ENCODE data around the gene RAMAC. TPM values are rescaled to one million over a fixed set of nuclear protein-coding genes. Genes with fewer than 3 reads are reported as not detected.

RAMAC gene
- total RNA-seq, 1 donor from 2014 or later, result 27.3 TPM

DNA sequence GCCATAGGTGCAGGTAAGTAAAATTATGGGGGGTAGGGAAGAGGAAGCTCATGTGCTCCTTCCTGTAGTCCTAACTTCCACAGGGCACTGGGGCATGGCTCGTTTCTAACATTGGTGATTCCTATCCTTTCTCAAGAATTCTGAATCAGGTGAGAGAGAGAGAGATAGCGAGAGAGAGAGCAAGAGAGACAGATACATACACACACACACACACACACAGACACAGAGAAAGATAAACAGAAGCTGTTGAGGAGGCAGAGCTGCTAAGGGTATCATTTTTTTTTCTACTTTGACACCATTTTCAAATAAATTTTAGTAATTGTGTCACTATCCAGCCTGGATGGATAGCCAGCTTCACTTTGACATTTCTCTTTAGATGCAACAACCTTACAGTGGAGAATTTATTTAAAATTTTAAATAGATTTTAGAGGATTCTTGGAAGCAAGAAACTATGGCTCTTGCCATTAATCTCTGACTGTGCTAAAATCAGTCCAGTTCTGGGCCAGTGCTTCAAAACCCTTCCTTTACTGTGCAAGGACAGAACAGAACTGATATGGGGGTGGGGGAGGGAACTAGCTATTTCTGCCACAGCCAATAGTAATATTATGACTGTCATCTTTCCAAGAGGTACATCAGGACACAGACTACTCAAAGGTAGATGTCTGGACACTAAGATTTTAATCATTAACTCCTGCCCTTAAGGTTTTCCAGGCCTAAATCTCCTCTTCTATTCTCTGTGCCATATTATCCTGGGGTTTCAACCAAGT is 14.6 kb upstream of the RAMAC start:
- Mint-ChIP-seq H3K36me3 (ENCODE audit: low read depth) (no peaks in the 10 kb centered on the region), H3K4me1 (ENCODE audit: low read depth) (peaks cover 5% of the 10 kb centered on the region), H3K27me3 (ENCODE audit: insufficient read depth) (peaks cover 33% of the 10 kb centered on the region), H3K9me3 (no peaks in the 10 kb centered on the region), H3K27ac (no peak overlapping the region), H3K4me3 (no peak overlapping the region)
- DNase-seq (ENCODE audit: low spot score), result no peak
- intact Hi-C loops (cut with micrococcal nuclease), result no loop called here

DNA sequence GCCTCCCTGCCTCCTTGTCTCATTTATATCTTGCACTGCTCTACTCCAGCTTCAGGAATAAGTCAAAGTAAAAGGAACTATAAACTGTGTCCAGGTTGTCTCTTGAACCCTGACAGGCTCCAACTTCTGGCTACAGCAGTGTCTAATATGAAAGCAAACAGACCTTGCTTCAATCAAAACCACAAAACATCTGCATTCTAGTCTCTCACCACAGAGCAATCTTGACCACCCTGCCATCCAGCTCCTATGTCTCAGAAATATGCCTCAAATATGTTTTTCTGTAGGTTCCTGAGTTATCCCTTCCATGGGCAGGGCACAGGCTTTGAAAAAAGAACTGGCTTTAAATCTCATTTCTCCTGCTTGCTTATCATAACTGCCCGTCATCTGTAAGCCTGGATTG is 13.0 kb upstream of the RAMAC start:
- no peaks in the 10 kb centered on the region for H3K9me3 Mint-ChIP-seq
- peaks cover 34% of the 10 kb centered on the region for H3K27me3 Mint-ChIP-seq (ENCODE audit: insufficient read depth)
- H3K4me1 Mint-ChIP-seq (ENCODE audit: low read depth), result no peaks in the 10 kb centered on the region
- H3K4me3 Mint-ChIP-seq, result no peak overlapping the region
- intact Hi-C loops (cut with micrococcal nuclease), result no loop called here
- DNase-seq (ENCODE audit: low spot score), result no peak
- H3K36me3 Mint-ChIP-seq (ENCODE audit: low read depth), result peaks cover 1% of the 10 kb centered on the region
- H3K27ac Mint-ChIP-seq, result no peak overlapping the region

DNA sequence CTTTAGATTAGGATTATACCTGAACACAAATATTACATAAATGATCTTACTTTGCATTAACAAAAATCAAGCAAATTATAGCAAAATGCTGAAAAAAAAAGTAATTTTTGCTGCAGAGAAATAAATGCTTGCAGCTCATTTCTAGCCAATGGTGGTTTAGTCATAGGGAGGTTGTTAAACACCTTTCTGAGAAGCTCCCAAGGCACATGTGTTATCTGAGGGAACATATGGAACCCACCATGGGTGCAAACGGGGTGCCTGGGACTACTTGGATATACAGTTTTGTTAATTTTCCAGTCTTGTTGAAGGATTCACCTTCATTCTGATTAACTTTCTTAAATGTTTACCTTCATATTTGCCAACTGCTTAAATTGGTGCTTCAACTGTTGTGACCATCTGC is 8.9 kb upstream of the RAMAC start:
- no peaks in the 10 kb centered on the region for H3K4me1 Mint-ChIP-seq (ENCODE audit: low read depth)
- H3K9me3 Mint-ChIP-seq, result no peaks in the 10 kb centered on the region
- H3K27ac Mint-ChIP-seq, result no peak overlapping the region
- DNase-seq (ENCODE audit: low spot score), result no peak
- H3K36me3 Mint-ChIP-seq (ENCODE audit: low read depth), result peaks cover 1% of the 10 kb centered on the region
- peaks cover 10% of the 10 kb centered on the region for H3K27me3 Mint-ChIP-seq (ENCODE audit: insufficient read depth)
- intact Hi-C loops (cut with micrococcal nuclease), result no loop called here
- no peak overlapping the region for H3K4me3 Mint-ChIP-seq

DNA sequence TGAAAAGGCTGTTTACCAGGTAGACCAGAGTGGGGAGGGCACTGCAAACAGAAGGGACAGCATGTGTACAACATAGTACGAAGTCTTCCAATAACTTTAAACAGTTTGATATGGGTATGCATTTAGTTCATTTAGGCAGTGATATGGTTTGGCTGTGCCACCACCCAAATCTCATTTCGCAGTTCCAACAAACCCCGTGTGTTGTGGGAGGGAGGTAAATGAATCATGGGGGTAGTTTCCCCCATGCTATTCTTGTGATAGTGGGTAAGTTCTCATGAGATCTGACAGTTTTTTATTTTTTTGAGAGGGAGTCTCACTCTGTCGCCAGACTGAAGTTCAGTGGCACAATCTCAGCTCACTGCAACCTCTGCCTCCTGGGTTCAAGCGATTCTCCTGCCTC is 7.6 kb upstream of the RAMAC start:
- peaks cover 1% of the 10 kb centered on the region for H3K36me3 Mint-ChIP-seq (ENCODE audit: low read depth)
- H3K27ac Mint-ChIP-seq, result no peak overlapping the region
- intact Hi-C loops (cut with micrococcal nuclease), result no loop called here
- no peak overlapping the region for H3K4me3 Mint-ChIP-seq
- H3K27me3 Mint-ChIP-seq (ENCODE audit: insufficient read depth), result peaks cover 7% of the 10 kb centered on the region
- no peaks in the 10 kb centered on the region for H3K9me3 Mint-ChIP-seq
- H3K4me1 Mint-ChIP-seq (ENCODE audit: low read depth), result no peaks in the 10 kb centered on the region
- no peak for DNase-seq (ENCODE audit: low spot score)

DNA sequence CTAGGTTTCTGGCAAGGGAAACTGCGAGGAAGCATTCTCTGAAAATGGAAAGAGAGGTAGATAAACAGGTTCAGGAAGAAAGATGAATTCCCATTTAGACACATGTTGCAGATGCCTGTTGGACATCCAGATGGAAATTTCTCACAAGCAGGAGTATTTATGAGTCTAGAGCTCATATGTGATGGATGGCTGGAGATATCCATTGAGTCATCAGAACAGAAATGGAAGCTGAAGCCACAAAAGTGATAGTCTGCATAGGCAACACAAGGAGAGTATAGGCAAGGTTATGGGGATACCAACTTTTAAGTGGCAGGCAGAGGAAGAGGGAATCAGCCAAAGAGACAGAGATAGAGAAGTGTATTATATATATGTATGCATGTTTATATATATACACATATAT is 6.3 kb upstream of the RAMAC start:
- H3K27ac Mint-ChIP-seq, result no peak overlapping the region
- peaks cover 2% of the 10 kb centered on the region for H3K27me3 Mint-ChIP-seq (ENCODE audit: insufficient read depth)
- DNase-seq (ENCODE audit: low spot score), result no peak
- no peaks in the 10 kb centered on the region for H3K9me3 Mint-ChIP-seq
- intact Hi-C loops (cut with micrococcal nuclease), result no loop called here
- H3K4me1 Mint-ChIP-seq (ENCODE audit: low read depth), result no peaks in the 10 kb centered on the region
- peaks cover 1% of the 10 kb centered on the region for H3K36me3 Mint-ChIP-seq (ENCODE audit: low read depth)
- H3K4me3 Mint-ChIP-seq, result no peak overlapping the region

DNA sequence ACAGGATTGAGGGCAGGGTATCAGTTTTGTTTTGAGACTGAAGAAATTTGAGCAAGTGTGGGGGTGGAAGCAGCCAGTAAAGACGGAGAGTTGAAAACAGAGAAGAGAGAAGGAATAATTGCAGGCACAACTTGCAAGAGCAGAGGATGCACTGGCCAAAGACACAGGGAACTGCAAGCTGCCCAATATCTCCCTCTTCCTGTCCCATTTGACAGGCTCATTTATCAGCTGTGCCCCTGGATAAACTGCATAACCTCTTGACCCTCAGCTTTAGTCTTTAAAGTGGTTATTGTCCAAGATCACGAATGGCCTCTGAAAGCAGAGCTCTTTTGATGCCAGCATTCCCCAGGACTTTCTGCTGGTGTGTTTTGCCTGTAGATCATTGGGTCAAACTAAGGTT is 5.0 kb upstream of the RAMAC start:
- peaks cover 11% of the 10 kb centered on the region for H3K4me1 Mint-ChIP-seq (ENCODE audit: low read depth)
- peaks cover 1% of the 10 kb centered on the region for H3K36me3 Mint-ChIP-seq (ENCODE audit: low read depth)
- H3K27ac Mint-ChIP-seq, result no peak overlapping the region
- intact Hi-C loops (cut with micrococcal nuclease), result no loop called here
- no peak for DNase-seq (ENCODE audit: low spot score)
- H3K9me3 Mint-ChIP-seq, result no peaks in the 10 kb centered on the region
- H3K27me3 Mint-ChIP-seq (ENCODE audit: insufficient read depth), result peaks cover 1% of the 10 kb centered on the region
- H3K4me3 Mint-ChIP-seq, result no peak overlapping the region

DNA sequence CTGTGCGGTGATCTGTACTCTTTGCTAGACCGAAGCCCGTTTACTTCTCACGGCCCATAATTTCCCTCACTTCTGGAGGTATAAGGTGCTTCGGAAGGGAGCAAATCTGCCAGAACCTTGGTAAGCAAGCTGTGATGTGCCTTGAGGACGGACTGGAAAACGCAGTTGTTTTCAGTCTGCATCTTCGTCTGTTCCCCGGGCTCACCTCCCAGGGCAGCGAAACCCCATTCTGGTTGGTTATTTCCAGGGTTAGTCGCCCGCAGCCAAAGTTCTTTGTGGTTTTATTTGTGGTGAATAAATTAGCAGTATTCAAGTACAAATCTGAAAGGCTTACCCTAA is 401 bp downstream of the RAMAC start:
- DNase-seq (ENCODE audit: low spot score), result no peak
- H3K4me3 Mint-ChIP-seq, result peak overlapping the region; percentile 98

DNA sequence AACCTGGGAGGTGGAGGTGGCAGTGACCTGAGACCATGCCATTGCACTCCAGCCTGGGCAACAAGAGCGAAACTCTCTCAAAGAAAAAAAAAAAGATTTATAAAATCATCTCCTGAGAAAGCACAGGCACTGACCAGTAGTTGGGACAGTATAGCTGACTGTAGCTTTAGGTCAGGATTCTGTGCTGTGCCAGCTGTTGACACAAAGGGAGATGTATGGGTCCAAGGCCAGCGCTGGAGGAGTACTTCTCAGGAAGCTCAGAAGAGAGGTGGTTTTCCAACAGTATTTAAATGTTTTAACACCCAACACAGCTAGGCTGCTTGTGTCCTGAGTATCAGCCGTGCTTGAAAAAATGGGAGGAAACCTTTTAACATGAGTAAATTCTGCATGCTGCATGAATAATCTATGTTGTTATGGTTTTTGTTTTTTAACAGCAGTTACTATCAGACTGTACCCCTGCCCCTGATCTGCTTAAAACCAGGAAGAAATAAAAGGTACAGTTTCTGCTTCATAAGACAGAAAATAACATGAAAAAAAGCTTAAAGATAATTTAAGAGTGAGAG is 6.5 kb downstream of the RAMAC start:
- Mint-ChIP-seq H3K4me3 (no peak overlapping the region), H3K9me3 (no peaks in the 10 kb centered on the region), H3K36me3 (ENCODE audit: low read depth) (peaks cover 26% of the 10 kb centered on the region), H3K27me3 (ENCODE audit: insufficient read depth) (no peaks in the 10 kb centered on the region), H3K27ac (no peak overlapping the region), H3K4me1 (ENCODE audit: low read depth) (peaks cover 11% of the 10 kb centered on the region)
- intact Hi-C loops (cut with micrococcal nuclease), result no loop called here
- no peak for DNase-seq (ENCODE audit: low spot score)

More for the DNA sequence above, 401 bp downstream of the RAMAC start:
- H3K27ac Mint-ChIP-seq, result peak overlapping the region; percentile 73
- no peaks in the 10 kb centered on the region for H3K9me3 Mint-ChIP-seq
- peaks cover 27% of the 10 kb centered on the region for H3K36me3 Mint-ChIP-seq (ENCODE audit: low read depth)
- no peaks in the 10 kb centered on the region for H3K27me3 Mint-ChIP-seq (ENCODE audit: insufficient read depth)
- intact Hi-C loops (cut with micrococcal nuclease), result loop anchor here (1.0 to 2.0 kb wide), 8 partner anchors 14 to 446 kb away; partner anchors contain the start of genes C15orf40 and RPS17
- peaks cover 25% of the 10 kb centered on the region for H3K4me1 Mint-ChIP-seq (ENCODE audit: low read depth)

DNA sequence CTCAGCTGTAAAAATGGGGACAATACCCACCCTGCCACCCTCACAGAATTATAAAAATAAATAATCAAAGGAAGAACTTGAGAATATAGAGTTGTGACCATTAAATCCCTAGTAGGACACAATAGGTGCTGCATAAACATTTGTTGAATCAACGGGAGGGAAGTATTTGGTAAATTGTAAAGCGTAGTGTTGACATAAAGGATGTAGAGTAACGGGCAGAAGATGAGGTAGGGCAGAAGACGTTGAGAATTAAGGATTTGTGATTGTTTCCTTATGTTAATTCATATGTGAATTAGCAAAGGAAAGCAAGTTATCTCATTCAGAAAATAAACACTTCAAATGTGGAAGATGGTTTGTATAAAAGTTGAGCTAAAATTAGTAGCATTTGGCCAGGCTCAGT is 7.1 kb downstream of the RAMAC start:
- Mint-ChIP-seq H3K4me3 (no peak overlapping the region), H3K36me3 (ENCODE audit: low read depth) (peaks cover 23% of the 10 kb centered on the region), H3K27ac (no peak overlapping the region), H3K9me3 (no peaks in the 10 kb centered on the region), H3K27me3 (ENCODE audit: insufficient read depth) (no peaks in the 10 kb centered on the region), H3K4me1 (ENCODE audit: low read depth) (peaks cover 11% of the 10 kb centered on the region)
- intact Hi-C loops (cut with micrococcal nuclease), result no loop called here
- no peak for DNase-seq (ENCODE audit: low spot score)

DNA sequence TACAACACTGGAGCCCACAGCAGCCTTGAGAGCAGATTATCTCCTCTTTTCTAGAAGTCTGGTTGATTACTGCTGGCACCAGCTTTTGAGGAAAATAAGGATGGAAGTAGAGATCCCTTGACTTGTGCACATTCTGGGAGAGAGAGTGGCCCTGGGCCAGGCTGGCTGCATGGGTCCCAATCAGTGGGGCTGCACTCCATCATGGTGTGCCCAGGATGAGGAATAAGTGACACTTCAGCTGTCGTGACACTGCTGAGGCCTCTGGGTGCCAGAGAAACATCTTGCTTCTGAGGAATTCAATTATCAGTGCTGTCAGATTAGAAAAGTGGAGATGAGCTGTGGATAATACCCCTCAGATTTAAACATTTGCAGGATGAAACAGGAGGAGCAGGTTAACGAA is 9.1 kb downstream of the RAMAC start:
- H3K9me3 Mint-ChIP-seq, result no peaks in the 10 kb centered on the region
- H3K4me3 Mint-ChIP-seq, result no peak overlapping the region
- H3K27me3 Mint-ChIP-seq (ENCODE audit: insufficient read depth), result no peaks in the 10 kb centered on the region
- DNase-seq (ENCODE audit: low spot score), result no peak
- intact Hi-C loops (cut with micrococcal nuclease), result no loop called here
- peaks cover 9% of the 10 kb centered on the region for H3K36me3 Mint-ChIP-seq (ENCODE audit: low read depth)
- H3K4me1 Mint-ChIP-seq (ENCODE audit: low read depth), result peaks cover 9% of the 10 kb centered on the region
- no peak overlapping the region for H3K27ac Mint-ChIP-seq

DNA sequence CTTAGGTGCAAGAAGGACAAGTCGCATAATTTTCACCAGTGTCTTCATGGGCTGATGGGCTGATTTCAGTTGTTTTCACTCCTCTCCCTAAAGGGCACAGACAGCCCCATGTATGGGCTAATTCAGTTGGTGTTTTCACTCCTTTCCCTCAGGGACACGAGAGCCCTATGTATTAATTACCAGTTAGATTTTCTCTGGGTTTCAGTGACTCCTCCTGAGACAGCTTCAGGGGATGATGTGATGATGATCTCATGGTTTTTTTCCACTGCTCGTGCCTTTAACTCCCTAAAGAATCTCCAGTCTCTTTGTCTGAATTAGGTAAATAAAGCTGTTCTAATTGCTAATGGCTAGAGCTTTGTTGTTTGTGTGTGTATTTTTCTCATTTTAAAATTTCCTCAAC is 9.9 kb downstream of the RAMAC start:
- no peak for DNase-seq (ENCODE audit: low spot score)
- H3K36me3 Mint-ChIP-seq (ENCODE audit: low read depth), result peaks cover 5% of the 10 kb centered on the region
- H3K4me3 Mint-ChIP-seq, result no peak overlapping the region
- no peaks in the 10 kb centered on the region for H3K27me3 Mint-ChIP-seq (ENCODE audit: insufficient read depth)
- H3K27ac Mint-ChIP-seq, result no peak overlapping the region
- intact Hi-C loops (cut with micrococcal nuclease), result no loop called here
- H3K4me1 Mint-ChIP-seq (ENCODE audit: low read depth), result peaks cover 14% of the 10 kb centered on the region
- H3K9me3 Mint-ChIP-seq, result no peaks in the 10 kb centered on the region

DNA sequence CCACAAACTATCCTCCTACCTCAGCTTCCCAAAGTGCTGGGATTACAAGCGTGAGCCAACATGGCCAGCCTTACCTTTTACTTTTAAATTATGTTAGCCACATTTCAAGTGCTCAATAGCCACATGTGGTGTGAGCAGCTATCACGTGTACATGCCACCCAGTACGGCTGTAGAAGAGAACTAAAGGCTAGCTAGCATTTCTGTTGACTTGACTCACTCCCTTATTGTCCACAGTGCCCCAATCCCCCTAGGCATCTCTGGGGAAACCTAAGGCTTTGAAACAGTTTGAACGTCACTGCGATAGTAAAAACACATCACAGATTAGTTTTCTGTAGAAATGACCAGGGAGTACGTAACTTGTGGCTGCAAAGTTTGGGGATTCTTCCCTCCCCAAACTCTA is 13.4 kb downstream of the RAMAC start:
- DNase-seq (ENCODE audit: low spot score), result no peak
- intact Hi-C loops (cut with micrococcal nuclease), result no loop called here
- no peak overlapping the region for H3K4me3 Mint-ChIP-seq
- no peaks in the 10 kb centered on the region for H3K36me3 Mint-ChIP-seq (ENCODE audit: low read depth)
- H3K9me3 Mint-ChIP-seq, result no peaks in the 10 kb centered on the region
- H3K27me3 Mint-ChIP-seq (ENCODE audit: insufficient read depth), result no peaks in the 10 kb centered on the region
- peaks cover 9% of the 10 kb centered on the region for H3K4me1 Mint-ChIP-seq (ENCODE audit: low read depth)
- no peak overlapping the region for H3K27ac Mint-ChIP-seq

DNA sequence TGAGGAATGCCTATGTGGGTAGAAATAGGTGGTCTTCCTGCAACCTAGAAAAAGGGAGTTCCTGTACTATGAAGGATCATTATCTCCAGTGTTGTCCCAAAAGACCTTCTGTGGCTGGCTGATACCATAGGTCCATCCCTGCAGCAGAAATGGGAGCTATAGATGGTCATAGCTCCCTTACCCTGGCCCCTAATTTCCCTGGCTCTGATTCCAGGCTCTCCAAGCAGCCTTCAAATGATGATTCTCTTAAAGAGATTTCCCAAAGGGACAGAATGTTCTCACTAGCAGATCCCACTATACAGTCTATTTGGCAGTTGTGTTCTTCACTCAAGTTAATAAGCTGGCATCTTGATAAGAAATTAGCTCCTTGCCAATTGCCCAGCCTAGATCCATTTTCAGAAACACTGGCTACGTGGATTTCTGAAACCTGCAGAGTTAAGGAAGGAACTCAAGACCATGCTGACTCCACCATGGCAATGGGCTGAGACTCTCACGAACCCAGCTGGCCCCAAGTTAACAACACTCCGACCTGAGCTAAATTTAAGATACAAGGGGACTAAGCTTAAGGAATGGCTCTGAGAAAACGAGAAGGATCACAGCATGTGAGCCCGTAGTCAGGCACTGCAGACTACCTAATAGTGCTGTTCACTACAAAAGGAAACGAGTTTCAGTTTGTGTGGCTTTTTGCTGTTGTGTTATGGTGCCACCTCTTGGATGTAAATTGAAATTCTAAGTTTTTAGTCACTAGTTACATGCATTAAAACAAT is 14.1 kb downstream of the RAMAC start:
- peaks cover 3% of the 10 kb centered on the region for H3K36me3 Mint-ChIP-seq (ENCODE audit: low read depth)
- peak overlapping the region; percentile 60 for H3K4me3 Mint-ChIP-seq
- H3K9me3 Mint-ChIP-seq, result no peaks in the 10 kb centered on the region
- no peaks in the 10 kb centered on the region for H3K27me3 Mint-ChIP-seq (ENCODE audit: insufficient read depth)
- intact Hi-C loops (cut with micrococcal nuclease), result loop anchor here (1.0 to 2.0 kb wide), 6 partner anchors 13 to 460 kb away; partner anchors contain the start of genes RAMAC and RPS17
- DNase-seq (ENCODE audit: low spot score), result peak; percentile 28
- peak overlapping the region; percentile 9 for H3K27ac Mint-ChIP-seq
- peaks cover 9% of the 10 kb centered on the region for H3K4me1 Mint-ChIP-seq (ENCODE audit: low read depth)

Data from activated T-helper 1 cell treated with anti-CD3 and anti-CD28 coated beads, Interleukin-12 subunit alpha, Interleukin-12 subunit beta, Interleukin-2, Interleukin-4 antibody, amounts not matched to agents 30 ng/mL and 10 ng/mL and 1 ng/mL, durations not matched to agents 14 hours and 24 hours and 36 hours (primary cell).